WTC11 (cell line): ENCODE data around the gene IRX4. TPM values are rescaled to one million over a fixed set of nuclear protein-coding genes. Genes with fewer than 3 reads are reported as not detected.
A peak's percentile ranks its signal among the peaks of the same experiment; 100 is the strongest.

ENCODE experiments used
- ATAC-seq: fragments of 200-7000 bp; cut with Tn5 transposase; 2 replicates; pipeline ENCODE4 v1.10.0; 2021; ENCODE audit warnings: mild to moderate bottlenecking, moderate library complexity
- CTCF ChIA-PET: fragments of 300-600 bp; sonication (Branson Sonifier 250); formaldehyde crosslinking; loops from one replicate; lab custom pipeline; 2021; ENCODE audit warnings: antibody characterized with exemption; lab: Charles Lee
- POLR2A ChIA-PET: fragments of 350-600 bp; sonication (Branson Sonifier 250); formaldehyde crosslinking; loops from one replicate; lab custom pipeline; 2021; ENCODE audit warnings: antibody characterized with exemption; lab: Charles Lee
- DNase-seq: peaks from one replicate; pipeline ENCODE4 v3.0.0; 2021; ENCODE audit warnings: low spot score
- H3K27ac Mint-ChIP-seq: 2 replicates; pipeline ENCODE4 v1.8.0; 2021; ENCODE audit warnings: mixed read lengths
- H3K27me3 Mint-ChIP-seq: 2 replicates; pipeline ENCODE4 v1.8.0; 2021; ENCODE audit warnings: low read depth, mild to moderate bottlenecking, moderate library complexity, mixed read lengths
- H3K36me3 Mint-ChIP-seq: 2 replicates; pipeline ENCODE4 v1.8.0; 2021; ENCODE audit warnings: mixed read lengths
- H3K4me1 Mint-ChIP-seq: 2 replicates; pipeline ENCODE4 v1.8.0; 2022; ENCODE audit warnings: mixed read lengths
- H3K4me3 Mint-ChIP-seq: 2 replicates; pipeline ENCODE4 v1.8.0; 2021; ENCODE audit warnings: mild to moderate bottlenecking, moderate library complexity, mixed read lengths
- H3K9me3 Mint-ChIP-seq: 2 replicates; pipeline ENCODE4 v1.8.0; 2021; ENCODE audit warnings: mixed read lengths
- ESRRA ChIP-seq: sonication (generic); formaldehyde crosslinking; IDR thresholded peaks from 2 replicates; pipeline ENCODE4 v1.8.1; 2022; ENCODE audit warnings: mild to moderate bottlenecking, missing genetic modification reagents, borderline replicate concordance
- ETV6 ChIP-seq: sonication (generic); formaldehyde crosslinking; IDR thresholded peaks from 2 replicates; pipeline ENCODE4 v1.8.1; 2022; ENCODE audit warnings: mild to moderate bottlenecking, missing genetic modification reagents
- FOXK1 ChIP-seq: sonication (generic); formaldehyde crosslinking; IDR thresholded peaks from 2 replicates; pipeline ENCODE4 v1.8.0; 2022; ENCODE audit warnings: mild to moderate bottlenecking, moderate library complexity, missing genetic modification reagents
- FOXP1 ChIP-seq: sonication (generic); formaldehyde crosslinking; IDR thresholded peaks from 2 replicates; pipeline ENCODE4 v1.8.0; 2022; ENCODE audit warnings: missing genetic modification reagents, mild to moderate bottlenecking, moderate library complexity, borderline replicate concordance
- FOXP4 ChIP-seq: sonication (generic); formaldehyde crosslinking; IDR thresholded peaks from 2 replicates; pipeline ENCODE4 v1.8.0; 2022; ENCODE audit warnings: mild to moderate bottlenecking, missing genetic modification reagents
- IRF2 ChIP-seq: sonication (generic); formaldehyde crosslinking; IDR thresholded peaks from 2 replicates; pipeline ENCODE4 v1.8.0; 2022; ENCODE audit warnings: low read depth, missing genetic modification reagents, borderline replicate concordance
- MYBL2 ChIP-seq: sonication (generic); formaldehyde crosslinking; IDR thresholded peaks from 2 replicates; pipeline ENCODE4 v1.8.1; 2023; ENCODE audit warnings: mild to moderate bottlenecking, moderate library complexity, missing genetic modification reagents
- TEAD4 ChIP-seq: sonication (generic); formaldehyde crosslinking; IDR thresholded peaks from 2 replicates; pipeline ENCODE4 v1.8.0; 2022; ENCODE audit warnings: mild to moderate bottlenecking, missing genetic modification reagents
- TP53 ChIP-seq: sonication (generic); formaldehyde crosslinking; IDR thresholded peaks from 2 replicates; pipeline ENCODE4 v1.8.1; 2023; ENCODE audit warnings: mild to moderate bottlenecking, missing genetic modification reagents
- ZBTB43 ChIP-seq: sonication (generic); formaldehyde crosslinking; IDR thresholded peaks from 2 replicates; pipeline ENCODE4 v1.8.1; 2023; ENCODE audit warnings: mild to moderate bottlenecking, missing genetic modification reagents
- ZNF121 ChIP-seq: sonication (generic); formaldehyde crosslinking; IDR thresholded peaks from 2 replicates; pipeline ENCODE4 v1.8.0; 2023; ENCODE audit warnings: missing genetic modification reagents
- ZNF219 ChIP-seq: sonication (generic); formaldehyde crosslinking; IDR thresholded peaks from 2 replicates; pipeline ENCODE4 v1.8.0; 2023; ENCODE audit warnings: missing genetic modification reagents, mild to moderate bottlenecking, borderline replicate concordance
- ZNF423 ChIP-seq: fragments of 250-450 bp; sonication (Bioruptor Pico); IDR thresholded peaks from 2 replicates; pipeline ENCODE4 v2.1.2; 2022; ENCODE audit warnings: mild to moderate bottlenecking, moderate library complexity
- total RNA-seq: library from RNA; stranded (reverse); gene quantifications from 3 replicates; pipeline ENCODE4 v1.2.3, GENCODE V29; 2021
- TF ChIP-seq, protein P1 (sequence below): sonication (generic); formaldehyde crosslinking; conservative IDR thresholded peaks from 2 replicates; pipeline ENCODE4 v1.8.1; 2022; ENCODE audit warnings: mild to moderate bottlenecking, missing genetic modification reagents
- TF ChIP-seq, protein P2 (sequence below): sonication (generic); formaldehyde crosslinking; IDR thresholded peaks from 2 replicates; pipeline ENCODE4 v1.8.1; 2023; ENCODE audit warnings: mild to moderate bottlenecking, missing genetic modification reagents
- TF ChIP-seq, protein P3 (sequence below): sonication (generic); formaldehyde crosslinking; IDR thresholded peaks from 2 replicates; pipeline ENCODE4 v1.8.0; 2023; ENCODE audit warnings: missing genetic modification reagents, mild to moderate bottlenecking, borderline replicate concordance
- TF ChIP-seq, protein P4 (sequence below): sonication (generic); formaldehyde crosslinking; IDR thresholded peaks from 2 replicates; pipeline ENCODE4 v1.8.1; 2023; ENCODE audit warnings: mild to moderate bottlenecking, missing genetic modification reagents, moderate library complexity
- TF ChIP-seq, protein P5 (sequence below): sonication (generic); formaldehyde crosslinking; IDR thresholded peaks from 2 replicates; pipeline ENCODE4 v1.8.1; 2023; ENCODE audit warnings: mild to moderate bottlenecking, missing genetic modification reagents, moderate library complexity

The IRX4 gene
- total RNA-seq, 1 experiment from 2014 or later = 9.0 TPM

DNA sequence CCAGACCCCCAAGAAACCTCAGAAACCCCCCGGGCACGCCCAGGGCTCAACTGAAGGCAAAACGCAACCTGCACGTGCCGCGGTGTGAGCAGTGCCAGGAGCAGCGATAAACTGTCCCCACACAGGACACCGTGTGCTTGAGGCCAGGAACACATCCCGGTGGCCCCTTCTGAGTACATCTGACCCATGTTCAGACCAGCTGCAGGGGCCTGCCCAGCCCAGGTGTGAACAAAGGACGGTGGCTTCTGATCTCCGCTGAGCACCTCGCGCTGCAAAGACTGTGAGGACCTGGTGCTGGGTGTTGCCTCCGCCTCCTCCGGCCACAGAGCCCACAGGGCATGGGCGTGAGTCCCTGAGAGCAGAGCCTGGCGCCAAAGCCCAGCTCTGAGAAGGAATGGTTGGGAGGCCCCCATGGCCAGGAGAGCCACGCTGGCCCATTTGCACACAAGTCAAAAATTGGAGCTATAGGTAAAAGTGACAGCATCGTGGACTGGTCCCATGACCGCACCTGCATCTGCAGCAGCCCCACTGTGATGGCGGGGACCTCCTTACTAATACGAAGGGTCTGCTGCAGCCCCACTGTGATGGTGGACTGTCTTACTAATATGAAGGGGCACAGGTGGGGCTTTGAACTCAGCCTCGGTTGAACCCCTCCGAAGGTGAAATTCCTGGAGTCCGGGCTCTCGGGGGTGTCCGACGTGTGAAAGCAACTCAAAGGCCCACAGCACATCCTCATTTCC lies 50.0 kb downstream of the IRX4 start:
- Mint-ChIP-seq H3K4me3 (no peak overlapping the region), H3K9me3 (no peaks in the 10 kb centered on the region), H3K27me3 (no peaks in the 10 kb centered on the region; the same call in none of the 2 replicates), H3K27ac (no peak overlapping the region), H3K4me1 (peaks cover 53% of the 10 kb centered on the region), H3K36me3 (no peaks in the 10 kb centered on the region)
- CTCF ChIA-PET = no interaction called here
- POLR2A ChIA-PET = interaction anchor here (0.7 kb wide), 1 partner anchor 19 kb away, joined by 3 read pairs; no protein-coding TSS in a partner anchor
- TF ChIP-seq ZNF423 (CRISPR knock-in tag) = no peak
- TF ChIP-seq IRF2 (CRISPR knock-in tag) = no peak
- no peak for TF ChIP-seq MYBL2 (CRISPR knock-in tag)
- TF ChIP-seq TEAD4 (CRISPR knock-in tag) = no peak
- TF ChIP-seq ZNF219 = no peak
- no peak for TF ChIP-seq ZBTB43 (CRISPR knock-in tag)
- no peak for DNase-seq
- no peak for ATAC-seq

GRCh38 chr5:1831677-1832313 lies 50.9 kb downstream of the IRX4 start:
- H3K27ac Mint-ChIP-seq = no peak overlapping the region
- peak; percentile 61 for ATAC-seq
- ChIA-PET CTCF (no interaction called here), POLR2A (no interaction called here)
- H3K4me1 Mint-ChIP-seq = peaks cover 58% of the 10 kb centered on the region
- H3K36me3 Mint-ChIP-seq = 0 out of 2 replicates have a peak, but pooled peaks cover 3% of the 10 kb centered on the region
- H3K27me3 Mint-ChIP-seq = no peaks in the 10 kb centered on the region; the same call in none of the 2 replicates
- H3K9me3 Mint-ChIP-seq = no peaks in the 10 kb centered on the region
- DNase-seq = peak; percentile 36
- no peak overlapping the region for H3K4me3 Mint-ChIP-seq
- TF ChIP-seq ETV6 (CRISPR knock-in tag) (no peak), FOXP4 (CRISPR knock-in tag) (no peak), ESRRA (CRISPR knock-in tag) (no peak), IRF2 (CRISPR knock-in tag) (no peak), FOXK1 (CRISPR knock-in tag) (no peak), TP53 (CRISPR knock-in tag) (no peak), FOXP1 (CRISPR knock-in tag) (no peak), ZNF121 (no peak)
- TF ChIP-seq, protein P1, sequence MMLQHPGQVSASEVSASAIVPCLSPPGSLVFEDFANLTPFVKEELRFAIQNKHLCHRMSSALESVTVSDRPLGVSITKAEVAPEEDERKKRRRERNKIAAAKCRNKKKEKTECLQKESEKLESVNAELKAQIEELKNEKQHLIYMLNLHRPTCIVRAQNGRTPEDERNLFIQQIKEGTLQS (CRISPR knock-in tag) = no peak
- TF ChIP-seq, protein P2, sequence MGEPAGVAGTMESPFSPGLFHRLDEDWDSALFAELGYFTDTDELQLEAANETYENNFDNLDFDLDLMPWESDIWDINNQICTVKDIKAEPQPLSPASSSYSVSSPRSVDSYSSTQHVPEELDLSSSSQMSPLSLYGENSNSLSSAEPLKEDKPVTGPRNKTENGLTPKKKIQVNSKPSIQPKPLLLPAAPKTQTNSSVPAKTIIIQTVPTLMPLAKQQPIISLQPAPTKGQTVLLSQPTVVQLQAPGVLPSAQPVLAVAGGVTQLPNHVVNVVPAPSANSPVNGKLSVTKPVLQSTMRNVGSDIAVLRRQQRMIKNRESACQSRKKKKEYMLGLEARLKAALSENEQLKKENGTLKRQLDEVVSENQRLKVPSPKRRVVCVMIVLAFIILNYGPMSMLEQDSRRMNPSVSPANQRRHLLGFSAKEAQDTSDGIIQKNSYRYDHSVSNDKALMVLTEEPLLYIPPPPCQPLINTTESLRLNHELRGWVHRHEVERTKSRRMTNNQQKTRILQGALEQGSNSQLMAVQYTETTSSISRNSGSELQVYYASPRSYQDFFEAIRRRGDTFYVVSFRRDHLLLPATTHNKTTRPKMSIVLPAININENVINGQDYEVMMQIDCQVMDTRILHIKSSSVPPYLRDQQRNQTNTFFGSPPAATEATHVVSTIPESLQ (CRISPR knock-in tag) = no peak
- TF ChIP-seq, protein P3, sequence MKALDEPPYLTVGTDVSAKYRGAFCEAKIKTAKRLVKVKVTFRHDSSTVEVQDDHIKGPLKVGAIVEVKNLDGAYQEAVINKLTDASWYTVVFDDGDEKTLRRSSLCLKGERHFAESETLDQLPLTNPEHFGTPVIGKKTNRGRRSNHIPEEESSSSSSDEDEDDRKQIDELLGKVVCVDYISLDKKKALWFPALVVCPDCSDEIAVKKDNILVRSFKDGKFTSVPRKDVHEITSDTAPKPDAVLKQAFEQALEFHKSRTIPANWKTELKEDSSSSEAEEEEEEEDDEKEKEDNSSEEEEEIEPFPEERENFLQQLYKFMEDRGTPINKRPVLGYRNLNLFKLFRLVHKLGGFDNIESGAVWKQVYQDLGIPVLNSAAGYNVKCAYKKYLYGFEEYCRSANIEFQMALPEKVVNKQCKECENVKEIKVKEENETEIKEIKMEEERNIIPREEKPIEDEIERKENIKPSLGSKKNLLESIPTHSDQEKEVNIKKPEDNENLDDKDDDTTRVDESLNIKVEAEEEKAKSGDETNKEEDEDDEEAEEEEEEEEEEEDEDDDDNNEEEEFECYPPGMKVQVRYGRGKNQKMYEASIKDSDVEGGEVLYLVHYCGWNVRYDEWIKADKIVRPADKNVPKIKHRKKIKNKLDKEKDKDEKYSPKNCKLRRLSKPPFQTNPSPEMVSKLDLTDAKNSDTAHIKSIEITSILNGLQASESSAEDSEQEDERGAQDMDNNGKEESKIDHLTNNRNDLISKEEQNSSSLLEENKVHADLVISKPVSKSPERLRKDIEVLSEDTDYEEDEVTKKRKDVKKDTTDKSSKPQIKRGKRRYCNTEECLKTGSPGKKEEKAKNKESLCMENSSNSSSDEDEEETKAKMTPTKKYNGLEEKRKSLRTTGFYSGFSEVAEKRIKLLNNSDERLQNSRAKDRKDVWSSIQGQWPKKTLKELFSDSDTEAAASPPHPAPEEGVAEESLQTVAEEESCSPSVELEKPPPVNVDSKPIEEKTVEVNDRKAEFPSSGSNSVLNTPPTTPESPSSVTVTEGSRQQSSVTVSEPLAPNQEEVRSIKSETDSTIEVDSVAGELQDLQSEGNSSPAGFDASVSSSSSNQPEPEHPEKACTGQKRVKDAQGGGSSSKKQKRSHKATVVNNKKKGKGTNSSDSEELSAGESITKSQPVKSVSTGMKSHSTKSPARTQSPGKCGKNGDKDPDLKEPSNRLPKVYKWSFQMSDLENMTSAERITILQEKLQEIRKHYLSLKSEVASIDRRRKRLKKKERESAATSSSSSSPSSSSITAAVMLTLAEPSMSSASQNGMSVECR = no peak
- TF ChIP-seq, protein P4, sequence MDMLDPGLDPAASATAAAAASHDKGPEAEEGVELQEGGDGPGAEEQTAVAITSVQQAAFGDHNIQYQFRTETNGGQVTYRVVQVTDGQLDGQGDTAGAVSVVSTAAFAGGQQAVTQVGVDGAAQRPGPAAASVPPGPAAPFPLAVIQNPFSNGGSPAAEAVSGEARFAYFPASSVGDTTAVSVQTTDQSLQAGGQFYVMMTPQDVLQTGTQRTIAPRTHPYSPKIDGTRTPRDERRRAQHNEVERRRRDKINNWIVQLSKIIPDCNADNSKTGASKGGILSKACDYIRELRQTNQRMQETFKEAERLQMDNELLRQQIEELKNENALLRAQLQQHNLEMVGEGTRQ (CRISPR knock-in tag) = no peak
- TF ChIP-seq, protein P5, sequence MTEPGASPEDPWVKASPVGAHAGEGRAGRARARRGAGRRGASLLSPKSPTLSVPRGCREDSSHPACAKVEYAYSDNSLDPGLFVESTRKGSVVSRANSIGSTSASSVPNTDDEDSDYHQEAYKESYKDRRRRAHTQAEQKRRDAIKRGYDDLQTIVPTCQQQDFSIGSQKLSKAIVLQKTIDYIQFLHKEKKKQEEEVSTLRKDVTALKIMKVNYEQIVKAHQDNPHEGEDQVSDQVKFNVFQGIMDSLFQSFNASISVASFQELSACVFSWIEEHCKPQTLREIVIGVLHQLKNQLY (CRISPR knock-in tag) = no peak
